Suprapubic skin (tissue), 3 donors: ENCODE results near the gene LSM14A.
A peak's percentile ranks its signal among the peaks of the same experiment; 100 is the strongest.

Source experiments
- POLR2AphosphoS5 ChIP-seq, 3 donors: sonication (generic); formaldehyde crosslinking; IDR thresholded peaks; one replicate each; pipeline ENCODE4 v1.6.1; 2017; ENCODE audit warnings: antibody characterized with exemption in 3 of 3
- TF ChIP-seq, protein P1 (sequence below), 2 donors: fragments of 200-600 bp in 1 of 2; fragments of 450-650 bp in 1 of 2; sonication (generic) in 1 of 2; IDR thresholded peaks; one replicate each; pipeline ENCODE4 v1.5.1; 2016 to 2019; ENCODE audit warnings: antibody characterized with exemption in 2 of 2, mild to moderate bottlenecking in 1 of 2, moderate library complexity in 1 of 2

DNA sequence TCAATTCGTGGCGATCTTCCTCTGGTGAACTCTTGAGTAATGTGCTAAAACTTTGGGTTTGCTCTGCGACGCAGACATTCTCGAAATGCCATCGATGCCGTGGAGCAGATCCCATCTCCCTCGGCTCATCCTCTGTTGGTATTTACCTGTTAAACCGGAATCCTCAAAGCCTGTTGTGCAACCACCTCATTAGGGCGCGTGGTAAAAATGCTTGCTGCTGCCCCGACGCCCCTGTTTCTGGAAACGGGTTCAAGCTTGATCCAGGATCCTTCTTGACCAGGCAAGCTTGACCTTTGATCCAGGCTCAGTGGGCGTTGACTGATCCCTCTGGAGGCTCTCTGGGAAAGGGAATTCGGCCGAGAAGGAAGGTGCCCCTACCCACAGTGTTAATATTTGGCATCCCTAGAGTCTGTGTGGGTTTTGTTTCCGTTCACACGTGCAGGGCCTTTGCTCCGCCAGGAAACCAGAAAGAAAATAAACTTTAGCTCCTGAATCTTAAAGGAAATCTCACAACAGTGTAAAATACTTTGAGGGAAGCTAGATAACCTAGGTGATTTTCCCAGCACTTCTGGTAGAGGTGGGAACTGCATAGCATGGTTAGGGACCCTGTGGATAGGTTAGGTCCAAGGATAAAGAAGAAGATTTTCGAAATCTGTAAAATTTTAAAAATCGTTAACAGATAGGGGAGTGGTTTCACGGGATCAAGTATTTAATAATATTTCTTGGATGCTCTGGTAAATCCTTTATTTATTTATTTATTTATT, 1.1 kb downstream of the LSM14A start:
- TF ChIP-seq, protein P1, sequence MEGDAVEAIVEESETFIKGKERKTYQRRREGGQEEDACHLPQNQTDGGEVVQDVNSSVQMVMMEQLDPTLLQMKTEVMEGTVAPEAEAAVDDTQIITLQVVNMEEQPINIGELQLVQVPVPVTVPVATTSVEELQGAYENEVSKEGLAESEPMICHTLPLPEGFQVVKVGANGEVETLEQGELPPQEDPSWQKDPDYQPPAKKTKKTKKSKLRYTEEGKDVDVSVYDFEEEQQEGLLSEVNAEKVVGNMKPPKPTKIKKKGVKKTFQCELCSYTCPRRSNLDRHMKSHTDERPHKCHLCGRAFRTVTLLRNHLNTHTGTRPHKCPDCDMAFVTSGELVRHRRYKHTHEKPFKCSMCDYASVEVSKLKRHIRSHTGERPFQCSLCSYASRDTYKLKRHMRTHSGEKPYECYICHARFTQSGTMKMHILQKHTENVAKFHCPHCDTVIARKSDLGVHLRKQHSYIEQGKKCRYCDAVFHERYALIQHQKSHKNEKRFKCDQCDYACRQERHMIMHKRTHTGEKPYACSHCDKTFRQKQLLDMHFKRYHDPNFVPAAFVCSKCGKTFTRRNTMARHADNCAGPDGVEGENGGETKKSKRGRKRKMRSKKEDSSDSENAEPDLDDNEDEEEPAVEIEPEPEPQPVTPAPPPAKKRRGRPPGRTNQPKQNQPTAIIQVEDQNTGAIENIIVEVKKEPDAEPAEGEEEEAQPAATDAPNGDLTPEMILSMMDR (IDR thresholded peaks at IDR 0.05): no peak
- peak in 1 of 3 donors; percentile 54 for TF ChIP-seq POLR2AphosphoS5 (IDR thresholded peaks at IDR 0.05)
